Large intestine (tissue), 3 donors: ENCODE results near the gene IFI27L1. TPM values are rescaled to one million over a fixed set of nuclear protein-coding genes. Genes with fewer than 3 reads are reported as not detected.

ENCODE experiments used
- DNase-seq, 2 donors: peaks; one replicate each; pipeline versions ENCODE4 v3.0.0 to v3.0.0-alpha.2; 2013
- H3K27ac ChIP-seq: one replicate; pipeline ENCODE4 v1.5.1; 2013; ENCODE audit warnings: low read length
- H3K27me3 ChIP-seq: 2 replicates; pipeline ENCODE4 v1.6.1; 2013; ENCODE audit warnings: low read length; ENCODE audit not compliant: control insufficient read depth, insufficient read depth
- H3K36me3 ChIP-seq: 2 replicates; pipeline ENCODE4 v1.6.1; 2013; ENCODE audit warnings: low read length; ENCODE audit not compliant: control insufficient read depth, insufficient read depth
- H3K4me1 ChIP-seq: one replicate; pipeline ENCODE4 v1.6.1; 2013; ENCODE audit warnings: low read length; ENCODE audit not compliant: control insufficient read depth, insufficient read depth
- H3K4me3 ChIP-seq: one replicate; pipeline ENCODE4 v1.5.1; 2013; ENCODE audit warnings: low read length
- H3K9me3 ChIP-seq: one replicate; pipeline ENCODE4 v1.6.1; 2013; ENCODE audit warnings: mild to moderate bottlenecking, low read depth, low read length, moderate library complexity; ENCODE audit not compliant: control insufficient read depth
- WGBS: methylation state at CpG from one replicate; pipeline ENCODE4 v1.1.5; 2013; ENCODE audit warnings: low lambda C conversion rate; ENCODE audit not compliant: insufficient coverage; 5-methylcytosine and 5-hydroxymethylcytosine counted together
- polyA plus RNA-seq: library from polyadenylated mRNA; unstranded; fragments of 120-200 nt; gene quantifications from one replicate; pipeline ENCODE4 v1.2.1, GENCODE V29; 2013

Gene IFI27L1
- polyA plus RNA-seq, 1 donor = 30.7 TPM

DNA sequence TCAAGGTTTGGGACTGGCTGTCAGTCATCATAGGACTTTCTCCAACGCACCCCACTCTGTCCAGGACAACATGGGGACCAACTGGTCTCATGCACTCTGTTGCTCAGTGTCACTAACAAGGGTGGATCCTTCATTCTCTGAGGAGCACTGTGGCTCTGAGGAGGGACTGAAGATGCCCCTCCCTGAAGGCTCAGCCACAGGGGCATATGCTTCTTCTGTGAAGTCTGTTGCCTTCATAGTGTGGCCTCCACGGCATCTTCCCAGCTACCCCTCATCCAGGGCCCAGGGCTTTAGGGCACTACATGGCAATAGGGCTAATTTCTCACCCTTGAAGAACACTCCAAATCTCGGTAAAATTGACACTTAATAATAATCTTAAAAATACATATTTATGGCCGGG, 62.6 kb downstream of the IFI27L1 start:
- no peaks in the 10 kb centered on the region for H3K4me1 ChIP-seq

DNA sequence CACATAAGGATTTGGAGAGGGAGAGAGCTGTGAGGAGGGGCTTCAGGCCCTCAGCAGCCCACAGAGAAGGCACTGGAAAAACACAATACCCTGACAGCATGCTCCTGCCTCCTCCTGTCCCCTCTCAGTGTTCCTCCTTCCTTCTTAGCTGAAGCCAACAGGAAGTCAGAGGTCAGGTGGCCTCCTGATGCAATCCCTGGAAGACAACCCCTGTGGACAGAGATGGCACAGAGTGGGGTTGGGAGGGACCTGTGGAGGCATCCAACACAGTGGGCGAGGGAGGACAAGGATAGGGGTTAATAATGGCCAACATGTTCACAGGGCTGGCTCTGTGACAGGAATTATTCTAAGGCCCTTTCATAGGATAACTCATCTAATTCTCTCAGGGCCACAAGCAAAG, 63.7 kb downstream of the IFI27L1 start:
- H3K4me3 ChIP-seq = no peak overlapping the region
- DNase-seq = no peak
- no CpG with 5 or more reads among the region's 1 CpG for WGBS
- no peaks in the 10 kb centered on the region for H3K4me1 ChIP-seq
- no peaks in the 10 kb centered on the region for H3K36me3 ChIP-seq
- no peaks in the 10 kb centered on the region for H3K27me3 ChIP-seq
- no peaks in the 10 kb centered on the region for H3K9me3 ChIP-seq
- H3K27ac ChIP-seq = no peak overlapping the region

More for the DNA sequence above, 62.6 kb downstream of the IFI27L1 start:
- DNase-seq = no peak
- Histone ChIP-seq H3K27ac (no peak overlapping the region), H3K27me3 (no peaks in the 10 kb centered on the region), H3K9me3 (no peaks in the 10 kb centered on the region), H3K4me3 (no peak overlapping the region), H3K36me3 (no peaks in the 10 kb centered on the region)
- no CpG with 5 or more reads among the region's 4 CpGs for WGBS

DNA sequence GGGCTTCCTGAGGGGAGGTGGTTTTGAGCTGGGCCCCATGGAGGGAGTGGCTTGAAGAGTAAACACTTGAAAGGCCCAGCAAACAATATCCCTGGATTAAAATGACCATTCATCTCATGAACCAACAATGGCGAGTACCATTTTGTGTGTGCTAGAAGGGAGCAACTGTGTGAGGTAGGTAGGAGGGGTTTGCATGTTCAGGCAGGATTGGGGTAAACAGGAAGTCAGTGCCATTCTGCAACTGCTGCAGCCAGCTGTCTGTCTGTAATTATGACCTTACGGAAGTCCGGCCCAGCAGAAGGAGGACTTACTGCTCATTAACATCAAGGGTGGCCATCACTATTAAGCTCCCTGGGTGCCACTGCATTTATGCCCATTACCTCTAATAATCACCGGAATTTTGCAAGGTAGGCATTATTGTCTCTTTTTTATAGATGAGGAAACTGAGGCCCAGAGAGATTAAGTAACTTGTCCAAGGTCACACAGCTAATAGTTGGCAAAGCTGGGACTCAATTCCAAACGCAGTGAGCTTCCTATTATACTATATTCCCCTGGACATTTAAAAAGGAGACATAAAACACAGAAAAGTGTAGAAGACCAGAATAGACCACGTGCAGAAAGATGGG, 64.9 kb downstream of the IFI27L1 start:
- Histone ChIP-seq H3K4me3 (no peak overlapping the region), H3K4me1 (no peaks in the 10 kb centered on the region), H3K27me3 (no peaks in the 10 kb centered on the region), H3K9me3 (no peaks in the 10 kb centered on the region), H3K27ac (no peak overlapping the region), H3K36me3 (no peaks in the 10 kb centered on the region)
- DNase-seq = no peak
- no CpG with 5 or more reads among the region's 6 CpGs for WGBS

Other genes with a start within 250 kb of the IFI27L1 start
- gene FAM181A, start 154.0 kb upstream of the IFI27L1 start, polyA plus RNA-seq = not detected
- gene ASB2, start 104.7 kb upstream of the IFI27L1 start, polyA plus RNA-seq = 12.1 TPM
- not detected for gene CCDC197, start 84.0 kb upstream of the IFI27L1 start, polyA plus RNA-seq
- gene OTUB2, start 55.0 kb upstream of the IFI27L1 start, polyA plus RNA-seq = 0.93 TPM
- 109 TPM for gene DDX24, start 108 bp upstream of the IFI27L1 start, polyA plus RNA-seq
- 12.9 TPM for gene IFI27, start 29.4 kb downstream of the IFI27L1 start, polyA plus RNA-seq
- gene IFI27L2, start 48.3 kb downstream of the IFI27L1 start, polyA plus RNA-seq = 51.9 TPM
- 0.16 TPM for gene PPP4R4, start 93.0 kb downstream of the IFI27L1 start, polyA plus RNA-seq
- gene SERPINA10, start 212.0 kb downstream of the IFI27L1 start, polyA plus RNA-seq = 0.90 TPM
- gene SERPINA6, start 242.0 kb downstream of the IFI27L1 start, polyA plus RNA-seq = 0.45 TPM